SK-N-SH (cell line): ENCODE data around the gene PRRX1.

Experiments used
- EP300 ChIP-seq, 2 experiments: IDR thresholded peaks; 2 replicates each; pipeline versions ENCODE4 v1.4.0 to v1.6.1; 2012; ENCODE audit warnings: borderline replicate concordance in 1 of 2, low read depth in 1 of 2, low read length in 1 of 2
- FOSL2 ChIP-seq: IDR thresholded peaks from 2 replicates; pipeline ENCODE4 v1.4.0; 2012; ENCODE audit warnings: low read depth, mild to moderate bottlenecking, moderate library complexity, borderline replicate concordance
- FOXJ3 ChIP-seq: sonication (generic); formaldehyde crosslinking; IDR thresholded peaks from 2 replicates; pipeline ENCODE4 v1.5.1; 2020; ENCODE audit warnings: mild to moderate bottlenecking, missing genetic modification reagents
- MEF2A ChIP-seq: IDR thresholded peaks from 2 replicates; pipeline ENCODE4 v1.4.0; 2012; ENCODE audit warnings: low read depth, borderline replicate concordance
- RAD21 ChIP-seq: IDR thresholded peaks from 2 replicates; pipeline ENCODE4 v1.6.1; 2012; ENCODE audit warnings: mild to moderate bottlenecking, low read length
- SMC3 ChIP-seq: IDR thresholded peaks from 2 replicates; pipeline ENCODE4 v1.6.1; 2012; ENCODE audit warnings: low read depth, low read length, improper control_type of control experiment
- TCF12 ChIP-seq: IDR thresholded peaks from 2 replicates; pipeline ENCODE4 v1.4.0; 2012
- TF ChIP-seq, protein P1 (sequence below): fragments of 200-600 bp; sonication (generic); IDR thresholded peaks from 2 replicates; pipeline ENCODE4 v1.6.1; 2017; ENCODE audit warnings: antibody characterized with exemption, mild to moderate bottlenecking, moderate library complexity
- TF ChIP-seq, protein P2 (sequence below): fragments of 150-350 bp; IDR thresholded peaks from 2 replicates; pipeline ENCODE4 v1.6.1; 2017; ENCODE audit warnings: antibody characterized with exemption, low read length, low read depth, borderline replicate concordance
- TF ChIP-seq, protein P3 (sequence below): IDR thresholded peaks from 2 replicates; pipeline ENCODE4 v1.6.1; 2012; ENCODE audit warnings: mild to moderate bottlenecking, low read depth, low read length, moderate library complexity
- TF ChIP-seq, protein P4 (sequence below): IDR thresholded peaks from 2 replicates; pipeline ENCODE4; 2012

DNA sequence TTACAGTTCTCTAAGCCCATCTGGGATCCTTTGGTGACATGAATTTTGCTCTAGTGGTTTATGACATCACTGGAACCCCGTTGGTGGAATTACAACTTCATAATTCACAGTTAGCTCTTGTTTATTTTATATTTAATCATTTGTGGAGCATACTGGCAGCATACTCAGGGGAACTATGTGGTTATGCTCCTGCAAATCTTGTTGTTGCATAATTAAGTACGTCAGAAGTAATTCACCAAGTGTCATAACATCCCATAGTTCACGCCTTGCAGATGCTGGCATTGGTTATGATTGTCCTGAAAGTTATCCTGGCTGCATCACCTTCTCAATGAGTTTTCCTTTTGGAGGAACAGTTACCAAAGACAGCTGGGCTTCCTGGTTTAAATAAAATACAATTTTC is 16.5 kb downstream of the PRRX1 start:
- TF ChIP-seq, protein P1, sequence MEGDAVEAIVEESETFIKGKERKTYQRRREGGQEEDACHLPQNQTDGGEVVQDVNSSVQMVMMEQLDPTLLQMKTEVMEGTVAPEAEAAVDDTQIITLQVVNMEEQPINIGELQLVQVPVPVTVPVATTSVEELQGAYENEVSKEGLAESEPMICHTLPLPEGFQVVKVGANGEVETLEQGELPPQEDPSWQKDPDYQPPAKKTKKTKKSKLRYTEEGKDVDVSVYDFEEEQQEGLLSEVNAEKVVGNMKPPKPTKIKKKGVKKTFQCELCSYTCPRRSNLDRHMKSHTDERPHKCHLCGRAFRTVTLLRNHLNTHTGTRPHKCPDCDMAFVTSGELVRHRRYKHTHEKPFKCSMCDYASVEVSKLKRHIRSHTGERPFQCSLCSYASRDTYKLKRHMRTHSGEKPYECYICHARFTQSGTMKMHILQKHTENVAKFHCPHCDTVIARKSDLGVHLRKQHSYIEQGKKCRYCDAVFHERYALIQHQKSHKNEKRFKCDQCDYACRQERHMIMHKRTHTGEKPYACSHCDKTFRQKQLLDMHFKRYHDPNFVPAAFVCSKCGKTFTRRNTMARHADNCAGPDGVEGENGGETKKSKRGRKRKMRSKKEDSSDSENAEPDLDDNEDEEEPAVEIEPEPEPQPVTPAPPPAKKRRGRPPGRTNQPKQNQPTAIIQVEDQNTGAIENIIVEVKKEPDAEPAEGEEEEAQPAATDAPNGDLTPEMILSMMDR = no peak
- TF ChIP-seq RAD21 (no peak), TCF12 (no peak), FOSL2 (no peak), MEF2A (no peak), SMC3 (no peak), FOXJ3 (CRISPR knock-in tag) (no peak), EP300 (IDR thresholded peaks at IDR 0.05; ENCODE audit: borderline replicate concordance in 1 of 2, low read depth in 1 of 2, low read length in 1 of 2) (no peak)
- TF ChIP-seq, protein P2, sequence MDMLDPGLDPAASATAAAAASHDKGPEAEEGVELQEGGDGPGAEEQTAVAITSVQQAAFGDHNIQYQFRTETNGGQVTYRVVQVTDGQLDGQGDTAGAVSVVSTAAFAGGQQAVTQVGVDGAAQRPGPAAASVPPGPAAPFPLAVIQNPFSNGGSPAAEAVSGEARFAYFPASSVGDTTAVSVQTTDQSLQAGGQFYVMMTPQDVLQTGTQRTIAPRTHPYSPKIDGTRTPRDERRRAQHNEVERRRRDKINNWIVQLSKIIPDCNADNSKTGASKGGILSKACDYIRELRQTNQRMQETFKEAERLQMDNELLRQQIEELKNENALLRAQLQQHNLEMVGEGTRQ = no peak
- TF ChIP-seq, protein P3, sequence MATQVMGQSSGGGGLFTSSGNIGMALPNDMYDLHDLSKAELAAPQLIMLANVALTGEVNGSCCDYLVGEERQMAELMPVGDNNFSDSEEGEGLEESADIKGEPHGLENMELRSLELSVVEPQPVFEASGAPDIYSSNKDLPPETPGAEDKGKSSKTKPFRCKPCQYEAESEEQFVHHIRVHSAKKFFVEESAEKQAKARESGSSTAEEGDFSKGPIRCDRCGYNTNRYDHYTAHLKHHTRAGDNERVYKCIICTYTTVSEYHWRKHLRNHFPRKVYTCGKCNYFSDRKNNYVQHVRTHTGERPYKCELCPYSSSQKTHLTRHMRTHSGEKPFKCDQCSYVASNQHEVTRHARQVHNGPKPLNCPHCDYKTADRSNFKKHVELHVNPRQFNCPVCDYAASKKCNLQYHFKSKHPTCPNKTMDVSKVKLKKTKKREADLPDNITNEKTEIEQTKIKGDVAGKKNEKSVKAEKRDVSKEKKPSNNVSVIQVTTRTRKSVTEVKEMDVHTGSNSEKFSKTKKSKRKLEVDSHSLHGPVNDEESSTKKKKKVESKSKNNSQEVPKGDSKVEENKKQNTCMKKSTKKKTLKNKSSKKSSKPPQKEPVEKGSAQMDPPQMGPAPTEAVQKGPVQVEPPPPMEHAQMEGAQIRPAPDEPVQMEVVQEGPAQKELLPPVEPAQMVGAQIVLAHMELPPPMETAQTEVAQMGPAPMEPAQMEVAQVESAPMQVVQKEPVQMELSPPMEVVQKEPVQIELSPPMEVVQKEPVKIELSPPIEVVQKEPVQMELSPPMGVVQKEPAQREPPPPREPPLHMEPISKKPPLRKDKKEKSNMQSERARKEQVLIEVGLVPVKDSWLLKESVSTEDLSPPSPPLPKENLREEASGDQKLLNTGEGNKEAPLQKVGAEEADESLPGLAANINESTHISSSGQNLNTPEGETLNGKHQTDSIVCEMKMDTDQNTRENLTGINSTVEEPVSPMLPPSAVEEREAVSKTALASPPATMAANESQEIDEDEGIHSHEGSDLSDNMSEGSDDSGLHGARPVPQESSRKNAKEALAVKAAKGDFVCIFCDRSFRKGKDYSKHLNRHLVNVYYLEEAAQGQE = no peak
- TF ChIP-seq, protein P4, sequence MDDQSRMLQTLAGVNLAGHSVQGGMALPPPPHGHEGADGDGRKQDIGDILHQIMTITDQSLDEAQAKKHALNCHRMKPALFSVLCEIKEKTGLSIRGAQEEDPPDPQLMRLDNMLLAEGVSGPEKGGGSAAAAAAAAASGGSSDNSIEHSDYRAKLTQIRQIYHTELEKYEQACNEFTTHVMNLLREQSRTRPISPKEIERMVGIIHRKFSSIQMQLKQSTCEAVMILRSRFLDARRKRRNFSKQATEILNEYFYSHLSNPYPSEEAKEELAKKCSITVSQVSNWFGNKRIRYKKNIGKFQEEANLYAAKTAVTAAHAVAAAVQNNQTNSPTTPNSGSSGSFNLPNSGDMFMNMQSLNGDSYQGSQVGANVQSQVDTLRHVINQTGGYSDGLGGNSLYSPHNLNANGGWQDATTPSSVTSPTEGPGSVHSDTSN = no peak
